AG09319 (cell line): ENCODE data around the gene MRS2.

ENCODE experiments used
- DNase-seq: peaks from one replicate; pipeline ENCODE4 v3.0.0-alpha.2; 2010; ENCODE audit warnings: low read depth; ENCODE audit errors: extremely low read depth
- CTCF ChIP-seq: IDR thresholded peaks from 2 replicates; pipeline ENCODE4 v1.5.1; 2011; ENCODE audit warnings: low read depth, mild to moderate bottlenecking, inconsistent platforms, low read length, moderate library complexity

MRS2 gene

GRCh38 chr6:24454452-24454851 lies 51.7 kb downstream of the MRS2 start:
- no peak for TF ChIP-seq CTCF
- DNase-seq: no peak

- DNase-seq: no peak
- TF ChIP-seq CTCF: no peak
Observed at GRCh38 chr6:24455061-24455460, 52.3 kb downstream of the MRS2 start.

- no peak for TF ChIP-seq CTCF
- DNase-seq: no peak
Observed at GRCh38 chr6:24458134-24458533, 55.4 kb downstream of the MRS2 start.

GRCh38 chr6:24458941-24459340 lies 56.2 kb downstream of the MRS2 start:
- no peak for DNase-seq

GRCh38 chr6:24460966-24461365 lies 58.2 kb downstream of the MRS2 start:
- no peak for DNase-seq
- TF ChIP-seq CTCF: no peak

More at GRCh38 chr6:24458941-24459340, 56.2 kb downstream of the MRS2 start:
- TF ChIP-seq CTCF: no peak

GRCh38 chr6:24464253-24465038 lies 61.7 kb downstream of the MRS2 start:
- DNase-seq: no peak
- TF ChIP-seq CTCF: no peak

GRCh38 chr6:24469811-24470210 lies 67.1 kb downstream of the MRS2 start:
- DNase-seq: no peak
- no peak for TF ChIP-seq CTCF
